ENCODE results near the gene HEMGN.
"Not testable (repeated sequence)": the region's sequence is repeated elsewhere in the genome, so short reads cannot be mapped to it uniquely, and the experiment has no call there.

HEMGN gene

DNA sequence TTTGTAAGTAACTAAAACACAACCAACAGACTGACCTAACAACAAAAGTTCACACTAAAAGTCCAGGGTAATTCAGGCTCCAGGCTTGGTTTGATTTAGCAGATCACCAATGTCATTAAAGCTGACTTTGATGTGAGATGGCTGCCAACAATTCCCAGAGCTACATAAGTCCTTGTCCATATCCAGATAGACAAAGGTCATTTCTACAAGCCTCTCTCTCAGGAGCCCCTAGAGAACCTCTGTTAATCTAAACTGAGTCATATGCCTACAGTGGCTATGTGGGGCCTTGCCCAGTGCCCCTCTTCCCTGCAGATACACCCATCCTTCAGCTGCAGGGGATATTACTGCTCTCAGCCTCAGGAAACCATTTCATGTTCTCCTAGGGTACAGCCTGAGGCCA is 26.9 kb upstream of the HEMGN start:
- no peak for DNase-seq

DNA sequence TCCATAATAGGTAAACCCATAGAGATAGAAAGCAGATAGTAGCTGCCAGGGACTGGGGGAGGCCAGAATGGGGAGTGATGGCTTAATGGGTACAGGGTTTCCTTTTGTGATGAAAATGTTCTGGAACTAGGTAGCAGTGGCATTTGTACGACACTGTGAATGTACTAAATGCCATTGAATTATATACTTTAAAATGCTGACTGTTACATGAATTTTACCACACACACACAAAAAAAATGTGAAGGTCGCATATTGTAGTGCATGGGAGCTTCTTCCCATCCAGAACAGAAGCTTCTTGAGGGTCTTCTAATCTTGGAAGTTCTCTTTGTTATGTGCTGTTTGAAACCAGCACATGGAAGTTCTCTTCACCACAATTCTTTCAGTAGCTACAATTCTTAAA is 25.3 kb upstream of the HEMGN start:
- no peak for DNase-seq

DNA sequence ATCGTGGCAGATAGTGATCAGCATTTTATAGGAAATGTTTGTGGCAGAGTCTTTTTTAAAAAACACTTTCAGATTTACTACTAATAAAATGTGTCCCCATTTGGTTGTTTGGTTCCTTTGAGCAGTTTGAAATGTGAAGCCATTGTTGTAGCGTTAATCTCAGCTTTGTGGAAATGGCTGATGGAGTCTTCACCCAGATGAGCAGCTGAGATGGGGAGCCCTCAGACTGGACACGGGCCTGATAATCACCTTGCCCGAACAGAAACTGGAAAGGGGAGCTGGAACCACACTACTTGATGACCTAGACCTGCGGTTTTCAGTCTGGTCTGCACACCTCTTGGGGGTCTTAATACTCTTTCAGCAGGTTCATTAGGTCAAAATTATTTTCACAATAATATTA is 24.6 kb upstream of the HEMGN start:
- no peak for DNase-seq

DNA sequence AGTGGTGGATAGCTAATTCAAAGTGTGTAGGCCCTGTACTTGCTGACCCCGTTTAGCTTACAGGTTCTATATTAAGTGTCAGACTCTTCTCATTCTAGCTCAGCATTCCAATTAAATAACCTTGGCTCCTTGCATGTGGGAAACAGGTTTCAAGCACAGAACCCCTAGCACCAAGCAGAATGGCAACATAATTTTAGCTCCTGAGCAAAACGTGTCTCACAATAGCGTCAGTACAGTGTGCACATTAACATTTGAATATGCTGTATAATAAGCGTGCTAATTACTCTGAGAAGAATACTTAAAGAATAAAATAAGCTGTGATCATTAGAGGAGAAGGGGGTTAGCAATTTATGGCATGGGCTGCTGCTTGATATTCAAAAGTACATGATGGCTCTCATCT is 24.2 kb upstream of the HEMGN start:
- DNase-seq = no peak

DNA sequence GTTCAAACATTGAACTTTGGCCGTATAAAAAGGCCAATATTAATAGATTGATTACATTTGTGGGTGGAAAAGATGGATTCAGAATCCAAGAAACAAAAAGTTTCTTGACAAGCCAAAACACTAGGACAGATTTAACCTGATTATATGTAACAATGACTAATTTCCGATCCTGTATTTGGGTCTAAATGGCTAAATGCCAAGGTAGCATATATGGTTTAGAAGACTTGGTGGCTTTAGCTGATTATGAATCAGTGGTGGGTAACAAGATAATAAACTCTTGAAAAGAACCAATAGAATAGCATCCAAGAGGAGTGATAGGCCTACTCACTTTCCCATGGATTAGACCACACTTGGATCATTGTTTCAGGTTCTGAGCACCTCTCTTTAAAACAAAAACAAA is 23.4 kb upstream of the HEMGN start:
- DNase-seq = no peak

DNA sequence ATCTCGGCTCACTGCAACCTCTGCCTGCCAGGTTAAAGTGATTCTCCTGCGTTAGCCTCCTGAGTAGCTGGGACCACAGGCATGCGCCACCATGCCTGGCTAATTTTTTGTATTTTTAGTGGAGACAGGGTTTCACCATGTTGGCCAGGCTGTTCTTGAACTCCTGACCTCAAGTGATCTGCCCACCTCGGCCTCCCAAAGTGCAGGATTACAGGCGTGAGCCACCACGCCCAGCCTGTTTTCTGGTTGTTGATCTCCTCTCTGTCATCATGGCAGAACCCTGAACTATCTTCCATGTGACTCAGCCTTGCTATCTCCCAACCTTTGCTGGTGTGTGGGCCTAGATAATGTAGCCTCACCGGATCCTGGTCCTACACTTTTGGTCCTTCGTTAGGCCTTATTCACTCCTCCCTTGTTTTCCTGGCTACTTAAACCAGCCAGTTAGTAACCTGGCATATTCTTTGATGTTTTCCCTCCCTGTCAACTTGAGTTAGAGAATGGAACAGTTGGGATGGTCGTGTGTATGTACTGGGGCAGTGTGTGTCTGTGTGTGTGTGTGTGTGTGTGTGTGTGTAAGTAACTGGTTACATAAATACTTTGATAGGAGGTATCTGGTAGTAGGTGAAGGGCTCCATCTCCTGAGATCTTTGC is 22.8 kb upstream of the HEMGN start:
- DNase-seq = not testable (repeated sequence)

DNA sequence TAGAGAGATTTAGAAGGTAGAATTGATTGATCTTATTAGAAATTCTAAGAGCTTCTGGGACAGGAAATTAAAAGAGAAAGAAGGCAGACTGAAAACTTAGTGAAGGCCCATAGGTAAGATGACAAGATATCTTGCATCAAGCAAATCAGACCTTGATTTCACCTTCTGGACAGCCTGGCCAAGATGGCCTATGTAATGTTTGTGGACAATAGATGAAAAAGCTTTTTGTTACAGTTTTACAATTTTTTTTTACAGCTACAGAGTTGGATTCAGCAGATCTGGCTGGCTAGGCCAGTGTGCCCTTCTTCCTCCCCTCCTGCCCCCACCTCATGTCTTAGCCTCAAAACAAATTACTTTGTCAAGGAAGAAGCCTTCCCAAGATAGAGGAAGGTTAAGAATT is 21.6 kb upstream of the HEMGN start:
- DNase-seq = no peak

DNA sequence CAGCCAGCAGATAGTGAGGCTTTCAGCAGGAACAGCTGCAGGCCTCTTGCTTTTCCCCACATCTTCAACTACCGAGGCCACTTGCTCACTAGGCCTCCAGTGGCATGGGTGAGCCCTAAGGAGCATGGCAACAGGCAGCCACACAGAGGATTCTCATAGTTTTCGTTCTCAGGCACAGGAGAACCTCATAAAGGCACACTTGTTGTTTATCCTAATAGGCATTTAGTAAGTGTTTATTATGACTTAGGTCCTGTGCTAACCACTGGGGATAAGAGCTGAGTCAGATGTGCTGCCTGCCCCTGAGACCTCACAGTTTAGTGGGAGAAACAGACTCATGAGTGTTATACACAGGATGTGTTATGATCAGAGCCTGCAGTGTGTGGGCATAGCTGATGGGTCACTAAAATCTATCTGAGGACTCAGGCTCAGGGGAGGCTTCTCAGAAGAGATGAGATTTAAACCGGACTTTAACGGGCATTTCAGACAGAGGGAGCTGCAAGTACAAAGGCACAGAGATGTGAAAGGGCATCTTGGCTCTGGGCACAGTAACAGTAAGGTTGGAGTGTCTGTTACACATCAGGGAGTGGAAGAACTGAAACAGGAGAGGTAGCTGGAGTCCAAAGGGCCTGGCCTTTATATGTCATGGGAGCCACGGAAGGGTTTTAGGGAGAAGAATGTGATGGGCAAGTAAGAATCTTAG is 21.0 kb upstream of the HEMGN start:
- DNase-seq = no peak

DNA sequence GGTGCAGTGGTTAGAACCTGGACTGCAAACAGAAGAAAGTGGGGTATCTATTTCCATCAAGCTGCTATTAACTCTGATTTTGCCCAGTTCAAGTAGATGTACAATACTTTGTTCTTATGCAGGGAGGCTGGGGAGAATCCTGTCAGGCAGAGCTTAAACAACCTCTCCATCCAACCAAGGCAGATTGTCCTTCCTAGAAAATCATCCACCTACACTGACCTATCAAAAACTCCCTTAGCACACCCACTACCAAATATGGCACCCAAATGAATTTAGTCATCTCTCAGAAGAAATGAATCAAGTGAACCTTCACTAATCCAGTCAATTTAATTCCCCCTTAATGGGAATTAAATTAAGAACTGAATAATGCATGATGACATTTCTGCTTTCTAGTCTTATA is 18.4 kb upstream of the HEMGN start:
- no peak for DNase-seq

DNA sequence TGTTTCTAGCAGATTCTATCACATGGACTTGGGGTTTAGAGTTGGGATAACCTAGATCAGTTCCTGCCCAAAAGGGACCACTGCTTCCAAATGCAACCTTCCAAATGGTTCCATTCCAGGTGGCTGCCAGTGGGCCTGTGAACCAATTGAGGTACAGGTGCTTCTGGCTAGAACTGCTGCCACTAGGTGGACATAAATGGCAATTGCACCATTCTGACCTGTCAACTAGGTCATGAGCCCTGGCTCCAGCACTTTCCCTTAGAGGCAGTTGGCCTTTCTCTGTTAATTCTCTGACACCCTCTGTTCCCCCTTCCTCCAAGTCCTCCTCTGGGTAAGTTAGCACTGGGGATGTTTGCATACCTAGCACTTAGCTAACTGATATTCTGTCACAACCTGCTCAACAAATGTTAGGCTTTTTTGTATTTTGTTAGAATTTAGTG is 16.6 kb upstream of the HEMGN start:
- DNase-seq = peak; percentile 43

DNA sequence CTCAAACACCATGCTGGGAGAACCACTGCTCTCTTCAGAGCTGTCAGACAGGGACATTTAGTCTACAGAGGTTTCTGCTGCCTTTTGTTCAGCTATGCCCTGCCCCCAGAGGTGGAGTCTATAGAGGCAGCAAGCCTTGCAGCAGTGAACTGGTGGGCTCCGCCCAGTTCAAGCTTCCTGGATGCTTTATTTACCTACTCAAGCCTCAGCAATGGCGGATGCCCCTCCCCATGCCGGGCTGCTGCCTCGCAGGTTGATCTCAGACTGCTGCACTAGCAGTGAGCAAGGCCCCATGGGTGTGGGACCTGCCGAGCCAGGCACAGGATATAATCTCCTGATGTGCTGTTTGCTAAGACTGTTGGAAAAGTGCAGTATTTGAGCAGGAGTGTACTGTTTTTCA is 12.9 kb upstream of the HEMGN start:
- not testable (repeated sequence) for DNase-seq

DNA sequence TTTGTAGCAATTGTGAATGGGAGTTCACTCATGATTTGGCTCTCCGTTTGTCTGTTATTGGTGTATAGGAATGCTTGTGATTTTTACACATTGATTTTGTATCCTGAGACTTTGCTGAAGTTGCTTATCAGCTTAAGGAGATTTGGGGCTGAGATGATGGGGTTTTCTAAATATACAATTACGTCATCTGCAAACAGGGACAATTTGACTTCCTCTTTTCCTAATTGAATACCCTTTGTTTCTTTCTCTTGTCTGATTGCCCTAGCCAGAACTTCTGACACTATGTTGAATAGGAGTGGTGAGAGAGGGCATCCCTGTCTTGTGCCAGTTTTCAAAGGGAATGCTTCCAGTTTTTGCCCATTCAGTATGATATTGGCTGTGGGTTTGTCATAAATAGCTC is 9.1 kb upstream of the HEMGN start:
- not testable (repeated sequence) for DNase-seq

DNA sequence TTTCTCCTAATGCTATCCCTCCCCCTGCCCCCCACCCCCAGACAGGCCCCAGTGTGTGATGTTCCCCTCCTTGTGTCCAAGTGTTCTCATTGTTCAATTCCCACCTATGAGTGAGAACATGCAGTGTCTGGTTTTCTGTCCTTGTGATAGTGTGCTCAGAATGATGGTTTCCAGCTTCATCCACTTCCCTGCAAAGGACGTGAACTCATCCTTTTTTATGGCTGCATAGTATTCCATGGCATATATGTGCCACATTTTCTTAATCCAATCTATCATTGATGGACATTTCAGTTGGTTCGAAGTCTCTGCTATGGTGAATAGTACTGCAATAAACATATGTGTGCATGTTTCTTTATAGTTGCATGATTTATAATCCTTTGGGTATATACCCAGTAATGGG is 7.5 kb upstream of the HEMGN start:
- not testable (repeated sequence) for DNase-seq

DNA sequence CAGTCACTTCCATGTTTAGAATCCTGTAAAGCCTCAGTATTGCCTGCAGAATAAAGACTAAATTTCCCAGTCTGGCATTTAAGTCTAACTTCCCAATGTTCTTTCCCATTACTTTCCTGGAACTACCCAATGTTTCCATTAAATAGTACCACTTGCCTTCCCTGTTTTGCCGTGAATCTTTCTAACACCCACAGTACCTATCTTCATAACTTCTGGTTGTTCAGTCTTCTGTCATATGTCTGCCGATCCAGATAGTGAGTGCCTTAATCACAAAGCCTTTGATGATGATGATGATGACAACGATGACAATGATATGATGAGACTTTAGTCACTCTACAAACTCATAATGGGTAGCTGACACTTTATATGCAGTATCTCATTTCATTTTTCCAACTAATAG is 6.6 kb upstream of the HEMGN start:
- no peak for DNase-seq

DNA sequence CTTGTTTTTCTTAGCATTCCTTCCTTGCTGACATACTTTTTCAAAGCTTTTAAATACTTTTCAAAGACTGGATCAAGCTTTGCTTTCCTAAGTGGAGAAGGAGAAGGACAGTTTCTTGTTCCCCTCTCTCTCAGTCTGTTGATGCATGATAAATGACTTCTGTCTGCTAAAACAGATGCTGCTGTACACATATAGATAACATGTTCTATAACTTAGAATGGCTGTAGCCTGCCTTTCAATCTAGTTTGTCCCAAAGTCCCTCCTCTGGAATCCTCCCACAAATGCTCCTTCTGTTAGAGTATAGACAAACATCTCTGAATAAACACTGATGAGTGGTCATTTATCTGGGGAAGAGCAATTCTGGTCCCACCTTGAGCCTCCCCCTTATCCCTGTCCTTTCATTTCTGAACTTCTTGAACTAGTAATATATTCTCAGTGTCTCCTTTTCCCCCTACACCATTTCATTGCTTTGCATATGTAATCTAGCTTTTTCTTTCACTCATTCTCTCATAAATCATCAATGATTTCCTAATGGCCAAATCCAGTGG is 5.4 kb upstream of the HEMGN start:
- no peak for DNase-seq

DNA sequence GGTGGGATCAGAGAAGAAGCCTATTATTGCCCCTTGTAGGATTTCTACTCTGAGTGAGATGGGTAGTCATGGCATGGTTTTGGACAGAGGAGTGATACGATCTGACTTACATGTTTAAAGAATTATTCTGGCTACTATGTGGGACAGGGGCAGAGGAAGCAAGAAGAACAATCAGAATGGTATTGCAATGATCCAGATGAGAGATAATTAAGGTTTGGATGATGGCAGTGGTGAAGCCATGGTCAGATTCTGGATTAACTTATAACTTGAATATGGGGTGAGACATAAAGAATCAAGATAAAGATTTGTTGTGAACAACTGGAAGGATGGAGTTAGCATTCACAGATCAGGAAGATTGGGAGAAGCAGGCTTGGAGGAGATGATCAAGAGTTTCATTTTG is 3.4 kb upstream of the HEMGN start:
- DNase-seq = no peak

DNA sequence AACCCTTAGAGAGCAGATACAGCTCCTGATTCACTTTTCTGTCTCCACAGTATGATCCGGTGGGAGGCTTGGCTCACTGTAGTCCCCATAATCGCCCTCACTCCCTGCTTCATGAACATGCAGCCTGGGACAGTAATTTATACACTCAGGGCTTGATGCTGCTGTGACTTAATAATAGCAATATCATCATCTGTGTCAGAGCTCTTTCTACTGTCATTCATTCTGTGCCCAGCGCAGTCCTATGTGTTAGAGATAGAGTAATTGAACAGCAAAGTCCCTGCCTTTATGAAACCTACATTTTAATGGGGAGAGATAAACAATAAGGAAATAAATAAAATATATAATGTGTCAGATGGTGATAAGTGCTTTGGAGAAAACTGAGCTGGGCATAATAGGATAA is 2.8 kb upstream of the HEMGN start:
- no peak for DNase-seq

DNA sequence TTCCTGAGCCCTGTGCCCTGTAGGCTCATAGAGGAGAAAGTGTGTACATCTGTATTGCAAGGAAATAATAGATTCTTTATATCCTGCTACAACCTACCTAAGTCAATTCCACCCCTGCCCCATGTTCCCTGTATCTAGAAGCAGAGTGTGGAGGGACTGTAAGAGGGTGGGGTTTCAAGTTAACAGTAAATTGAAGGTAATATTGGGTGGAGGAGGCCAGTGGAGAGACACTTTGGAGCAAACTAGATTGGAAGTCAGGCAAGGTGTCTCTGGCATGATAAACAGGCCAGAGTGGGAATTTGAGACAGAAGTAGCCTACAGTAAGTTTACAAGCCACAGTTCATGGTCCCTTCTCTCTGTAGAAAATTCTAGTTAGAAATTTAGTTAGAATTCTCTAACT is 2.3 kb upstream of the HEMGN start:
- DNase-seq = no peak

DNA sequence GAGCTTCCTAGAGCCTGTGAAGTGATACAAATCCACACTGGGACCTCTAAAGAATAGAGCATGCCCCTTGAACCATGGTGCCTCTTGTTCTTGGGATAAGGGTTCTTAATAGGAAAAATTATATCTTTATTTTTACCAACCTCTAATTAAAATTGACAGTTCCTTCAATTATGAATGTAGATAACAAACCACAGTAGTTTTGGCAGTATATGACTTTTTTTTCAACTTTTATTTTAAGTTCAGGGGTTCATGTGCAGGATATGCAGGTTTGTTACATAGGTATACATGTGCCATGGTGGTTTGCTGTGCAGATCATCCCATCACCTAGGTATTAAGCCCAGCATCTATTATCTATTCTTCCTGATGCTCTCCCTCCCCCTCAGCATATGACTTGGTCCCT is 974 bp downstream of the HEMGN start:
- DNase-seq = no peak

DNA sequence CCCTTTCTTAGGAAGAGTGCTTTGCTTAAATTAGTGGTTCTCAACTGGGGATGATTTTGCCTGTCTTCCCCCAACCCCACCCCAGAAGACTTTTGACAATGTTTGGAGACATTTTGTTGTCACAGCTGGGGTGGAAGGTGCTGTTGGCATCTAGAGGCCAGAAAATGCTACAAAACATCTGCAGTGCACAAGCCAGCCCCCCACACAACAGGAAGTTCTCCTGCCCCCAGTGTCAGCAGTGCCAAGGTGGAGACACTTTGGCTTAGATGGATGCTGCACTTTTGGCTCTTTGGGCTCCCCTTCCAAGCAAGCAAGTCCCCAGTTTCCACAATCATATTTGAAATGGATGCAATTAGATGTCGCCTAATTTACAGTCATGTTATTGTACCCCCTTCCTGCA is 2.7 kb downstream of the HEMGN start:
- DNase-seq = no peak

DNA sequence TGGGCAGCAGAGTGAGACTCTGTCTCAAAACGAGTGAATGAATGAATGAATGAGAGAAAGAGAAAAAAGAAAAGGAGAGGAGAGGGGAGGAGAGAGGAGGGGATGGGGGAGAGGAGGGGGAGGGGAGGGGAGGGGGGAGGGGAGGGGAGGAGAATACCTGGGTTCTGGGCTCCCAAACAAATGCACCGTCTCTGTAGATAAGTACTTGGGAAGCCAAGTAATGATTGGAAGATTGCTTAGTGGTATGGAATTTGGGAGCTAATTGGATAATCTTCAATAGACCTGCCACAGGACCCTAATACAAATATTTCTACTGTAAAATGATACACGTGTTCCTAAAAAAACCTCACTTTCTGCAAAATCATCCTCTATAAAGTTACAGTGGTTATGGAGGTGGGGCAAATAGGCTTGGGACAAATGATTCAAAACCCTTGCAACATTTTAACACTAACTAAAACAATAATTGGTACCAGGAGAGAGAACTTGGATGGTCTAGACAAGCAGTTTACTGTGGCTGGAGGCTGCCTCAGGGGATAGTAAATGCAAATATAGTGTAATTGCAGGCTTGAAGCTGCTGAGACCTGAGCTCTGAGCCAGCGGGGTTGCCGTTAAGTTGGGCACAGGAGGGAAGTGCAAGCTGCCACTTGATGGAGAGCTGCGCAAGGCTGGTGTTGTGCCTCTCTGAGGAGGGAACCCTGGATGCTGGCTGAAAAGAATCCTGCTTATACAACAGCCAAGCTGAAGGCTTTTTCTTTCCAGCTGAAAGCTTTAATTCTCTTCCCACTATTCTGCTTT is 3.5 kb downstream of the HEMGN start:
- DNase-seq = no peak

DNA sequence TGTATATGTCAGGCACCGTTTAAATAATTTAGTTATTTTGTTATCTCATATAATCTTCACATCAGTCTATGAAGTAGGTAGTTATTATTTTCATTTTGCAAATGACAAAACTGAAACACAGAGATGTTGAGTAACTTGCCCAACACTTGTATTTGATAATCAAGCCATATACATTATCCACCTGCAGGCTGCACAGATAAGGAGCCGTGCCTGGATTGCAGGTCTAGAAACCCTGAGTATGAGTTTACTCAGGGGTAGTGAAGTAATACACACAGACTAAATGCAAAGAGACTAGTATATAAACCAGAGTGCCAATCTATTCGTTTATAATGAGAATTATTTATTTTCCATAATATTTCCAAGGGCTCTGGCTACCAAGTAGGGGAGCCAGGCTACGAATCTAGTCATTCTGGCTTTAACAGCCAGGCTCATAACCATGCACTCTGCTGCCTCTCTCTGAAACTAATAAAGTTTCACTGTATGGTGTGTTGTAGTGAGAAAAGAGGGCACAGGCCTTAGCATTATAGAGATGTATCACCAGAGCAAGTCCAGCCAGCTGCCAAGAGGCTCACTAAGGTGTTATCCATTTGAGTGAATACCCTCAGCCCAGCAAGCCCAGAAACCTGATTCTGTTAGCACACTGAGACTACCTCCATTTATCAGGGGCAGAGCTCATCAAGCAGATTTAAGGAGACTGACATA is 4.5 kb downstream of the HEMGN start:
- DNase-seq = no peak

DNA sequence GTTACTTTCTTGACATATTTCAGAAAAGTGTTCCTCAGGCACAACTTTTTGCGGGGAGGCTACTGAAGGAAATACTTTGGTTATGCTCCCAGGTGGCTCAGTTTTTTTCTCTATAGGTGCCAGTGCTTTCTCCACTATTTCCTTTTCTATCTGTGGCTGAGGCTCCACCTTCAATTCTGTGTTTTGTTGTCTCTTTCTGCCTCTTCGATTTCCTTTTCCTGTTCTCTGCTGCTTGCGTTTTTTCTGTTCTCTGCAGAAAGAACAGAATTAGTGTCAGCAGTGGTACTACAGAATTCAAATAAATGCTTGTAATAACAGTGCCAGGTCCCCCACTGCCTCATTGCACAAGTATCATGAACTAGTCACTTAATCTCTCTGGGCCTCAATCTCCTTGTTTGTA is 7.0 kb downstream of the HEMGN start:
- DNase-seq = no peak

Data from effector CD4-positive, alpha-beta T cell (primary cell).